Lower leg skin (tissue), 4 donors: ENCODE results near the gene NSL1. TPM values are rescaled to one million over a fixed set of nuclear protein-coding genes. Genes with fewer than 3 reads are reported as not detected.

Experiments used
- DNase-seq, 2 donors: peaks; one replicate each; pipeline ENCODE4 v3.0.0-alpha.2; 2019; ENCODE audit warnings: low spot score in 2 of 2
- H3K4me3 ChIP-seq: fragments of 200-600 bp; sonication (generic); 2 replicates; pipeline ENCODE4 v1.5.1; 2017; ENCODE audit warnings: mild to moderate bottlenecking, low read depth; ENCODE audit not compliant: poor library complexity, severe bottlenecking
- POLR2A ChIP-seq, 2 donors: fragments of 450-650 bp; IDR thresholded peaks; one replicate each; pipeline ENCODE4 v1.6.1; 2016 to 2017; ENCODE audit warnings: antibody characterized with exemption in 2 of 2, mild to moderate bottlenecking in 1 of 2, moderate library complexity in 1 of 2
- WGBS, 2 donors: methylation state at CpG; one replicate each; pipeline ENCODE4 v1.1.5; 2018; 5-methylcytosine and 5-hydroxymethylcytosine counted together
- intact Hi-C: fragments of 100-400 bp; cut with DNase I; formaldehyde crosslinking; loops from one replicate; pipeline ENCODE4 v1.15.0; 2023; ENCODE audit warnings: low total_unique reads
- total RNA-seq, 4 donors: library from RNA; depleted of rRNA; stranded (reverse); fragments of >200 nt; gene quantifications; one replicate each; pipeline ENCODE4 v1.1.0, GENCODE V29; 2016
- TF ChIP-seq, protein P1 (sequence below), 3 donors: fragments of 450-650 bp; IDR thresholded peaks; one replicate each; pipeline ENCODE4 v1.5.1; 2016; ENCODE audit warnings: antibody characterized with exemption in 3 of 3, mild to moderate bottlenecking in 3 of 3, moderate library complexity in 2 of 3

NSL1 gene
- total RNA-seq, 4 donors from 2014 or later: 13.9 to 41.8 (median 30.0) TPM

GRCh38 chr1:212678456-212679410 lies 112.8 kb downstream of the NSL1 start:
- 70 to 72% methylated on average over 11 of the region's 11 CpGs for WGBS, 2 donors
- intact Hi-C loops: no loop called here
- H3K4me3 ChIP-seq: no peak overlapping the region
- DNase-seq: no peak
- TF ChIP-seq, protein P1, sequence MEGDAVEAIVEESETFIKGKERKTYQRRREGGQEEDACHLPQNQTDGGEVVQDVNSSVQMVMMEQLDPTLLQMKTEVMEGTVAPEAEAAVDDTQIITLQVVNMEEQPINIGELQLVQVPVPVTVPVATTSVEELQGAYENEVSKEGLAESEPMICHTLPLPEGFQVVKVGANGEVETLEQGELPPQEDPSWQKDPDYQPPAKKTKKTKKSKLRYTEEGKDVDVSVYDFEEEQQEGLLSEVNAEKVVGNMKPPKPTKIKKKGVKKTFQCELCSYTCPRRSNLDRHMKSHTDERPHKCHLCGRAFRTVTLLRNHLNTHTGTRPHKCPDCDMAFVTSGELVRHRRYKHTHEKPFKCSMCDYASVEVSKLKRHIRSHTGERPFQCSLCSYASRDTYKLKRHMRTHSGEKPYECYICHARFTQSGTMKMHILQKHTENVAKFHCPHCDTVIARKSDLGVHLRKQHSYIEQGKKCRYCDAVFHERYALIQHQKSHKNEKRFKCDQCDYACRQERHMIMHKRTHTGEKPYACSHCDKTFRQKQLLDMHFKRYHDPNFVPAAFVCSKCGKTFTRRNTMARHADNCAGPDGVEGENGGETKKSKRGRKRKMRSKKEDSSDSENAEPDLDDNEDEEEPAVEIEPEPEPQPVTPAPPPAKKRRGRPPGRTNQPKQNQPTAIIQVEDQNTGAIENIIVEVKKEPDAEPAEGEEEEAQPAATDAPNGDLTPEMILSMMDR (IDR thresholded peaks at IDR 0.05): no peak
- TF ChIP-seq POLR2A (IDR thresholded peaks at IDR 0.05): no peak

DNA sequence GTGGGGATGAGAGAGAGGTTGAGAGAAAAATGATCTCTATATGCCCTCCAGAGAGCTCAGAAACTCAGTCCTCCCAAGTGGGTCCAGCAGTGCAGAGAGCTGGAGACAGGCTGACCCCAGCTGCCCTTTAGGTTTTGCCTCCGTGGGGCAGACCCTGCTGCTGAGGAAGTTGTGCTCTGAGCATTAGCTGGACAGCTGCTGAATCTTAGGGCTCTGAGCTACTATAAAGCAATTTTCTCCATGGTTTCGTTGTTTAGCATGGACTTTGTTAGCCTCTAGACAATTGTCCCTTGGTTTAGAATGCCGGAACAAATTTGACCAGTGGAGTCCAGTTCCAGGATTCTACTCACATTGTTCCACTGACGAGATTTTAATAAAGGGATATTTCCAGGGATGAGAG lies 114.0 kb downstream of the NSL1 start:
- no peak for DNase-seq
- WGBS, 2 donors: 72 to 89% methylated on average over 4 of the region's 4 CpGs
- intact Hi-C loops: no loop called here
- H3K4me3 ChIP-seq: no peak overlapping the region
- no peak for TF ChIP-seq POLR2A (IDR thresholded peaks at IDR 0.05)
- TF ChIP-seq, protein P1 (IDR thresholded peaks at IDR 0.05): no peak

DNA sequence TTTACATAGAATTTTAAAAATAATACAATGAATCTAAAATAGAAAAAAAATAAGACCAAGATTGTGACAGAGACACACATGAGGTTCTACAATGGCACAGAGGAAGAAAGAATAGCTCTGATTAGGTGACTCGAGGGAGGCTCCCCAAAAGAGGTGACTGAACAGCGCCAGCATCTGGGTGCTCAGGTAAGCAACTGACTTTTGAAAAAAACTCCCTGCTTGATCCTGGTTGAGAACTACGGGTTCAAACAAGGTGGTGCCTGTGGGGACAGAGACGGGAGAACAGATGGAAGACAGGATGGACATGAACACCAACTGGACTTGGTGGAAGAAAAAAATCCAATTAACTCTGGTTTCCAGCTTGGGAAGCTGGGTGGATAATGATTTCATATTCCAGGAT lies 114.4 kb downstream of the NSL1 start:
- no peak overlapping the region for H3K4me3 ChIP-seq
- WGBS, 2 donors: 71 to 83% methylated on average over 4 of the region's 4 CpGs
- no peak for TF ChIP-seq POLR2A (IDR thresholded peaks at IDR 0.05)
- TF ChIP-seq, protein P1 (IDR thresholded peaks at IDR 0.05): no peak
- intact Hi-C loops: no loop called here
- no peak for DNase-seq

Other genes with a start within 250 kb of the NSL1 start
- gene ATF3, start 183.0 kb downstream of the NSL1 start, total RNA-seq: 10 to 100 TPM in 3 of 4 donors, 1 to 10 TPM in 1; 8.2 to 71.6 (median 17.2) TPM
- 1 to 10 TPM in 1 of 4 donors, under 1 TPM in 2, not detected in 1; 0.74 to 2.1 (median 0.84) TPM for gene BATF3, start 91.9 kb downstream of the NSL1 start, total RNA-seq
- 10 to 100 TPM in 3 of 4 donors, 1 to 10 TPM in 1; 6.0 to 16.1 (median 13.1) TPM for gene TATDN3, start 117 bp upstream of the NSL1 start, total RNA-seq
- gene SPATA45, start 55.9 kb upstream of the NSL1 start, total RNA-seq: not detected
- gene FLVCR1, start 66.5 kb upstream of the NSL1 start, total RNA-seq: 1 to 10 TPM; 1.9 to 9.1 (median 2.8) TPM
- gene VASH2, start 158.8 kb upstream of the NSL1 start, total RNA-seq: under 1 TPM in 2 of 4 donors, not detected in 2; 0.37 to 0.71 TPM
- 10 to 100 TPM; 23.8 to 53.3 (median 31.2) TPM for gene ANGEL2, start 224.1 kb upstream of the NSL1 start, total RNA-seq